GM19463 (cell line): ENCODE data around the gene TES.
"Not testable (repeated sequence)": the region's sequence is repeated elsewhere in the genome, so short reads cannot be mapped to it uniquely, and the experiment has no call there.

Experiments
- ATAC-seq: cut with Tn5 transposase; IDR thresholded peaks from one replicate; pipeline ENCODE4 v1.9.1; 2021; ENCODE audit warnings: mild to moderate bottlenecking, moderate library complexity; ENCODE audit not compliant: unreplicated experiment

Gene TES

GRCh38 chr7:116210345-116211005 is at the start of gene TES:
Gene TES (plus strand): TSS chr7:116210539. CDS start chr7:116210708, 169 bp downstream.
- peak; percentile 86 for ATAC-seq

GRCh38 chr7:116161728-116162127 is 48.6 kb upstream of the TES start:
- ATAC-seq, result no peak

- ATAC-seq, result no peak
Measured at GRCh38 chr7:116162254-116162653, 48.1 kb upstream of the TES start.

- ATAC-seq, result no peak
Measured at GRCh38 chr7:116162992-116163391, 47.3 kb upstream of the TES start.

GRCh38 chr7:116164552-116165306 is 45.6 kb upstream of the TES start:
- peak; percentile 30 for ATAC-seq

GRCh38 chr7:116165717-116166116 is 44.6 kb upstream of the TES start:
- ATAC-seq, result peak; percentile 53

- no peak for ATAC-seq
Measured at GRCh38 chr7:116166156-116166555, 44.2 kb upstream of the TES start.

- ATAC-seq, result no peak
Measured at GRCh38 chr7:116167177-116167576, 43.2 kb upstream of the TES start.

- ATAC-seq, result no peak
Measured at GRCh38 chr7:116169060-116169459, 41.3 kb upstream of the TES start.

- no peak for ATAC-seq
Measured at GRCh38 chr7:116170180-116170579, 40.2 kb upstream of the TES start.

GRCh38 chr7:116171094-116171493 is 39.2 kb upstream of the TES start:
- no peak for ATAC-seq

- ATAC-seq, result no peak
Measured at GRCh38 chr7:116172353-116172752, 38.0 kb upstream of the TES start.

GRCh38 chr7:116173051-116174028 is 37.0 kb upstream of the TES start:
- ATAC-seq, result no peak

- not testable (repeated sequence) for ATAC-seq
Measured at GRCh38 chr7:116175095-116175494, 35.2 kb upstream of the TES start.

GRCh38 chr7:116176226-116176625 is 34.1 kb upstream of the TES start:
- no peak for ATAC-seq

- ATAC-seq, result no peak
Measured at GRCh38 chr7:116177009-116177408, 33.3 kb upstream of the TES start.

- peak; percentile 88 for ATAC-seq
Measured at GRCh38 chr7:116180302-116180701, 30.0 kb upstream of the TES start.

GRCh38 chr7:116182023-116182422 is 28.3 kb upstream of the TES start:
- no peak for ATAC-seq

GRCh38 chr7:116185450-116185849 is 24.9 kb upstream of the TES start:
- ATAC-seq, result no peak

- no peak for ATAC-seq
Measured at GRCh38 chr7:116185956-116186355, 24.4 kb upstream of the TES start.

- ATAC-seq, result no peak
Measured at GRCh38 chr7:116187400-116187799, 22.9 kb upstream of the TES start.
